ENCODE results near the gene ZFP36L2.

The ZFP36L2 gene

DNA sequence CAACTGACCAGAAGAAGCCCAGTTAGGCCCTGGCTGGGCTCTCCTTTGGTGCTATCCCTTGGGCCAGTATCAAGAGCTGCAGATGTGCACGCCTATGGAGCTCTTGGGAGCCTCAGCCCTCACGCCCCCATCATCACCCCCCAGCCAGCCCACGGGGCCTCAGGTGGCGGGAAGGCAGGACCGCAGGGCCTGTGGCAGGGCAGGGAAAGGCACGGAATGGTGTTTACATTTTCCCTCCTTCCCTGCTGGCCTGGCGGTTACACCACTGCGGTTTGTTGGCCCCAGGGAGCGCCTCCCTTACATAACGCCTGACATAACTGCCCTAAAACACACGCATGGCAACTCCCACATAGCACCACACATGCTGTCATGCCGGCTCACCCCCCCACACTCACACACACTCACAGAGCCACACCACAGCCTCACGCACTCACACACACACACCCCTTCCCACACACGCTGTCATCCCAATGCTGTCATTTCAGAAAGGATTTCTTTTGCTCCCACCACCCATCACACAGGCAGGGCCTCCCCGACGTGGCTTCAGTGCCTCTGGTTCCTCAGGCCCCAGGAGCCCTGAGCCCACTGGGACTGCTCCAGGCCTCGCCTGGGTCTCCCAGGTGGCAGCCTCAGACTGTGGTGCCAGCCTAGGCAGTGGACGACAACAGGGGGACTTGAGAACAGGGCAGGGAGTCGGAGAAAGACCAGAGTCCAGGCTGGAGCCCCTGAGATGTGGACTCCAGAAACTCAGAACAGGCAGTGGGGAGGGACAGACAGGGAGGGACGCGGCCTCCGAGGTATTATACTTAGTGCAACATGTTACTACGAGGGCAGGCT, 15.7 kb downstream of the ZFP36L2 start:
- TF ChIP-seq, protein P1, sequence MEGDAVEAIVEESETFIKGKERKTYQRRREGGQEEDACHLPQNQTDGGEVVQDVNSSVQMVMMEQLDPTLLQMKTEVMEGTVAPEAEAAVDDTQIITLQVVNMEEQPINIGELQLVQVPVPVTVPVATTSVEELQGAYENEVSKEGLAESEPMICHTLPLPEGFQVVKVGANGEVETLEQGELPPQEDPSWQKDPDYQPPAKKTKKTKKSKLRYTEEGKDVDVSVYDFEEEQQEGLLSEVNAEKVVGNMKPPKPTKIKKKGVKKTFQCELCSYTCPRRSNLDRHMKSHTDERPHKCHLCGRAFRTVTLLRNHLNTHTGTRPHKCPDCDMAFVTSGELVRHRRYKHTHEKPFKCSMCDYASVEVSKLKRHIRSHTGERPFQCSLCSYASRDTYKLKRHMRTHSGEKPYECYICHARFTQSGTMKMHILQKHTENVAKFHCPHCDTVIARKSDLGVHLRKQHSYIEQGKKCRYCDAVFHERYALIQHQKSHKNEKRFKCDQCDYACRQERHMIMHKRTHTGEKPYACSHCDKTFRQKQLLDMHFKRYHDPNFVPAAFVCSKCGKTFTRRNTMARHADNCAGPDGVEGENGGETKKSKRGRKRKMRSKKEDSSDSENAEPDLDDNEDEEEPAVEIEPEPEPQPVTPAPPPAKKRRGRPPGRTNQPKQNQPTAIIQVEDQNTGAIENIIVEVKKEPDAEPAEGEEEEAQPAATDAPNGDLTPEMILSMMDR (IDR thresholded peaks at IDR 0.05; ENCODE audit: low read depth, low read length): no peak
- H3K36me3 ChIP-seq: no peaks in the 10 kb centered on the region
- no peaks in the 10 kb centered on the region for H3K9me3 ChIP-seq
- no peaks in the 10 kb centered on the region for H3K27me3 ChIP-seq
- no peaks in the 10 kb centered on the region for H3K4me1 ChIP-seq
- DNase-seq: no peak
- no peak overlapping the region for H3K4me3 ChIP-seq (ENCODE audit: low read depth, low read length)

DNA sequence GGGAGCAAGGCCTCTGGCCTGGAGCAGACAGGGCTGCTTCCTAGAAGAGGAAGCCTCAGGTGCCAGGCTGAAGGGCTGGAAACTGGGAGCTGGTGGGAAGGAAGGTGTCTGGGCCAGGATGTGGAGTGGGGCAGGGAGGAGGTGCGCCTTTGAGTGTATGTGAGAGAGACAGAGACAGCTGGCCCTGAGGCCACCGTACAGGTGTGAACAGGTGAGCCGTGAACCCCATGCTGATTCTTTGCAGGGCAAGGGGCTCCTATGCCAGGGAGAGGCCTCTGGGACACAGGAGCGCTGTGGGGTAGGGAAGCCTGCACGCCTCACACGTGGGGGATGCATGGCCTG, 16.3 kb downstream of the ZFP36L2 start:
- Histone ChIP-seq H3K4me3 (ENCODE audit: low read depth, low read length) (no peak overlapping the region), H3K9me3 (no peaks in the 10 kb centered on the region), H3K4me1 (no peaks in the 10 kb centered on the region), H3K36me3 (no peaks in the 10 kb centered on the region), H3K27me3 (no peaks in the 10 kb centered on the region)
- TF ChIP-seq, protein P1 (IDR thresholded peaks at IDR 0.05; ENCODE audit: low read depth, low read length): no peak
- DNase-seq: no peak

DNA sequence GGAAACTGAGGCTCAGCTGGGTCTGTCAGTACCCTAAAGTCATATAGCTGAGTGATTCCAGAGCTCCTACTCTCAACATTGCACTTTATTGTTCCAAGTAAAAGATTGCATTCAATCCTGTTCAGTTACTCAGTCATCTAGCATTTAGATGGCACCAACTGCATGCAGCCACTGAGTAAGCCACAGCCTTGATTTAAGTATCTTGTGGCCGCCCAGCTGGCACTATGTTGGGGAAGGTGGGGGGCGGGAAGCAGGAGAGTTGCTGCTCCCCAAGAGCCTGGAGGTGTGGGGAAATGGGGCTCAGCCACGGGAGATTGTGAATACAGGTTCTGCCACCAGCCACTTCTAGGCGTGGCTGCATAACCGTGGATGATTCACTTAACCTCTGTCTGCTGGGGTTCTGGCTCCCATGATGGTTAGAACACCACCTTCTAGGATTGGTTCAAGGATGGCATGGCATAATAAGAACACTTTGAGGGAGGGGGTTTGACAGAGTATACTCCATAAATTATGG, 17.1 kb downstream of the ZFP36L2 start:
- DNase-seq: no peak
- H3K9me3 ChIP-seq: no peaks in the 10 kb centered on the region
- H3K36me3 ChIP-seq: no peaks in the 10 kb centered on the region
- no peak overlapping the region for H3K4me3 ChIP-seq (ENCODE audit: low read depth, low read length)
- no peaks in the 10 kb centered on the region for H3K4me1 ChIP-seq
- TF ChIP-seq, protein P1 (IDR thresholded peaks at IDR 0.05; ENCODE audit: low read depth, low read length): no peak
- H3K27me3 ChIP-seq: no peaks in the 10 kb centered on the region

DNA sequence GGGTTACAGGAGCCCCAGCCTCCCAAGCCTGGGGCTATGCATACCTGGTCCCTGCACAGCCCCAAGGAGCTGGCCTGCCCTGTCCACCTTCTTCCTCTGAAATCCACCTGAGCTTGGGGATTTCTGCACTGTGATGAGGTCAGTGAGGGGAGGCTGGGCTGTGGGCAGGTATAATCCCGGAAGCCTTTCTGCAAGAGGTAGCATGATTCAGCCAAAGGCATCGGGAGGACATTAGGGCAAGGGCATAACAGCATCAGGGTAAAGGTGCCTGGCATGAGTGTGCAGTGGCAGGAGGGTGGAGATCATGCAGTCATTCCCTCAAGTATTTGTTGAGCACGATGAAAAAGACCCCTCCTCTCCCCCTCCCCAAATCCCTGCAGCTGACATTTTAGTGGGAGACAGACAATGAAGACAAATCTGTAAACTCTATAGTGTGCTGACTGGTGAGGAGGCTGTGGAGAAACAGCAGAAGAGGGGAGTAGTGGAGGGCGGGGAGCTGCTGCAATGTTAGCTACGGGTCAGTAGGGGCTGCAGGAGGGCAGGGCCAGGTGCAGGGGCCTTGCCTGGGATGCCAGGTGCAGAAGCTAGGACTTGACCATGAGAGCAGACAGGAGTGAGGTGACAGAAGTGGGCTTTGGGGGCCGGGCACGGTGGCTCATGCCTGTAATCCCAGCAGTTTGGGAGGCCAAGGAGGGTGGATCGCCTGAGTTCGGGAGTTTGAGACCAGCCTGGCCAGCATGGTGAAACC, 18.7 kb downstream of the ZFP36L2 start:
- DNase-seq: no peak
- TF ChIP-seq, protein P1 (IDR thresholded peaks at IDR 0.05; ENCODE audit: low read depth, low read length): no peak
- no peaks in the 10 kb centered on the region for H3K9me3 ChIP-seq
- H3K4me1 ChIP-seq: no peaks in the 10 kb centered on the region
- H3K4me3 ChIP-seq (ENCODE audit: low read depth, low read length): no peak overlapping the region
- H3K27me3 ChIP-seq: no peaks in the 10 kb centered on the region
- H3K36me3 ChIP-seq: no peaks in the 10 kb centered on the region

DNA sequence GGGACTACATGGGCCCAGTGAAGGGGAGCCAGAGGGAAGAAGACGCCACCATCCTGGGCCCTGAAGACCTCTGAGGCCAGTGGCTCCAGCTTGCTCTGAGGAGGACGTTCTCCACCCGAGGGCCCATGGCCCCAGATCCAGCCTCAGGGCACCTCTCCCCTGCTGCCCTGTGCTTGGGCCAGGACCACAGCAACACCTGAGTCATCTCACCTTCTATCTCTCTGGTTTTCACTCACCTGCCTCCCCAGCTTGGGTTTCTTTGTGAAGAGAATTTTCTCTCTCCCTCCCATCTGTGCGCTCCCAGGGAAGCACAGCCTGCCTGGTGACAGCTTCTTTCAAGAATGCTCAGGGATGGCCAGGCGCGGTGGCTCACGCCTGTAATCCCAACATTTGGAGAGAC, 19.8 kb downstream of the ZFP36L2 start:
- no peaks in the 10 kb centered on the region for H3K27me3 ChIP-seq
- H3K4me1 ChIP-seq: no peaks in the 10 kb centered on the region
- DNase-seq: no peak
- H3K9me3 ChIP-seq: no peaks in the 10 kb centered on the region
- no peak overlapping the region for H3K4me3 ChIP-seq (ENCODE audit: low read depth, low read length)
- H3K36me3 ChIP-seq: no peaks in the 10 kb centered on the region
- TF ChIP-seq, protein P1 (IDR thresholded peaks at IDR 0.05; ENCODE audit: low read depth, low read length): no peak

DNA sequence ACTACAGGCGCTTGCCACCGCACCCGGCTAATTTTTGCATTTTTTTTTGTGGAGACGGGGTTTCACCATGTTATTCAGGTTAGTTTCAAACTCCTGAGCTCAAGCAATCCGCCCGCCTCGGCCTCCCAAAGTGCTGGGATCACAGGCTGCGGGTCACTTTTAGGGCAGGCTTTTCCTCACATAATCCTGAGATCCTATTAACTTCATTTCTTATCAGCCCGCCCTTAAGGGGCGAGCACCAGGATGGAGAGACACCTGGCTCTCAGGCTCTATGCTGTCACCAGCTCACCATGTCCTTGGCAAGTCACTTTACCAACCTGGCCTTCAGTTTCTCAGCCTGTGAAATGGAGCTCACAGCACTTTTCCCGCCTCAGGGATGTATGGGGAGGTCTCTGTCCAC, 23.0 kb downstream of the ZFP36L2 start:
- H3K4me3 ChIP-seq (ENCODE audit: low read depth, low read length): no peak overlapping the region
- no peaks in the 10 kb centered on the region for H3K27me3 ChIP-seq
- H3K9me3 ChIP-seq: no peaks in the 10 kb centered on the region
- TF ChIP-seq, protein P1 (IDR thresholded peaks at IDR 0.05; ENCODE audit: low read depth, low read length): no peak
- DNase-seq: no peak
- no peaks in the 10 kb centered on the region for H3K36me3 ChIP-seq
- no peaks in the 10 kb centered on the region for H3K4me1 ChIP-seq
